ENCODE results near the gene CPSF3. TPM values are rescaled to one million over a fixed set of nuclear protein-coding genes. Genes with fewer than 3 reads are reported as not detected.
A peak's percentile ranks its signal among the peaks of the same experiment; 100 is the strongest.

The CPSF3 gene
- polyA plus RNA-seq, 2 of the 4 experiments (the other 2 are of a cell fraction), result 63.4 to 77.2 TPM

- TF ChIP-seq EHMT2 (IDR thresholded peaks at IDR 0.05; ENCODE audit: low read depth) (no peak), CBX8 (IDR thresholded peaks at IDR 0.05) (no peak), MYC (IDR thresholded peaks at IDR 0.05; ENCODE audit: borderline replicate concordance, low read length) (no peak), HES2 (IDR thresholded peaks at IDR 0.05) (no peak), CEBPB (IDR thresholded peaks at IDR 0.05) (no peak), CBX2 (IDR thresholded peaks at IDR 0.05; ENCODE audit: borderline replicate concordance, low read depth) (no peak), E2F6 (IDR thresholded peaks at IDR 0.05; ENCODE audit: borderline replicate concordance, low read depth) (peak; percentile 76; the same call in 1 of the 2 replicates), POLR2A (IDR thresholded peaks at IDR 0.05; ENCODE audit: low read length) (peak; percentile 83), EP300 (IDR thresholded peaks at IDR 0.05) (no peak), SMC3 (IDR thresholded peaks at IDR 0.05) (peak; percentile 25; the same call in 1 of the 3 replicates), HOXA7 (CRISPR knock-in tag; IDR thresholded peaks at IDR 0.05) (no peak), ZNF302 (CRISPR knock-in tag; IDR thresholded peaks at IDR 0.05) (no peak), NFE2L2 (conservative IDR thresholded peaks at IDR 0.05; ENCODE audit: low read length) (no peak), MAFK (IDR thresholded peaks at IDR 0.05; ENCODE audit: partially characterized antibody) (no peak), HOXB5 (CRISPR knock-in tag; IDR thresholded peaks at IDR 0.05) (no peak), ESRRA (IDR thresholded peaks at IDR 0.05; ENCODE audit: borderline replicate concordance, low read length) (no peak), ELK1 (IDR thresholded peaks at IDR 0.05; ENCODE audit: low read depth, low read length) (no peak), CHD4 (IDR thresholded peaks at IDR 0.05; ENCODE audit: borderline replicate concordance) (no peak), RNF2 (IDR thresholded peaks at IDR 0.05; ENCODE audit: borderline replicate concordance, low read depth) (no peak), ZSCAN20 (CRISPR knock-in tag; IDR thresholded peaks at IDR 0.05) (no peak), JUNB (IDR thresholded peaks at IDR 0.05) (no peak), HEYL (CRISPR knock-in tag; IDR thresholded peaks at IDR 0.05) (no peak)
- TF ChIP-seq, protein P1, sequence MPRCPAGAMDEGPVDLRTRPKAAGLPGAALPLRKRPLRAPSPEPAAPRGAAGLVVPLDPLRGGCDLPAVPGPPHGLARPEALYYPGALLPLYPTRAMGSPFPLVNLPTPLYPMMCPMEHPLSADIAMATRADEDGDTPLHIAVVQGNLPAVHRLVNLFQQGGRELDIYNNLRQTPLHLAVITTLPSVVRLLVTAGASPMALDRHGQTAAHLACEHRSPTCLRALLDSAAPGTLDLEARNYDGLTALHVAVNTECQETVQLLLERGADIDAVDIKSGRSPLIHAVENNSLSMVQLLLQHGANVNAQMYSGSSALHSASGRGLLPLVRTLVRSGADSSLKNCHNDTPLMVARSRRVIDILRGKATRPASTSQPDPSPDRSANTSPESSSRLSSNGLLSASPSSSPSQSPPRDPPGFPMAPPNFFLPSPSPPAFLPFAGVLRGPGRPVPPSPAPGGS (IDR thresholded peaks at IDR 0.05), result peak; percentile 95
- TF ChIP-seq, protein P2, sequence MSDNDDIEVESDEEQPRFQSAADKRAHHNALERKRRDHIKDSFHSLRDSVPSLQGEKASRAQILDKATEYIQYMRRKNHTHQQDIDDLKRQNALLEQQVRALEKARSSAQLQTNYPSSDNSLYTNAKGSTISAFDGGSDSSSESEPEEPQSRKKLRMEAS (IDR thresholded peaks at IDR 0.05), result peak; percentile 84
- TF ChIP-seq, protein P3, sequence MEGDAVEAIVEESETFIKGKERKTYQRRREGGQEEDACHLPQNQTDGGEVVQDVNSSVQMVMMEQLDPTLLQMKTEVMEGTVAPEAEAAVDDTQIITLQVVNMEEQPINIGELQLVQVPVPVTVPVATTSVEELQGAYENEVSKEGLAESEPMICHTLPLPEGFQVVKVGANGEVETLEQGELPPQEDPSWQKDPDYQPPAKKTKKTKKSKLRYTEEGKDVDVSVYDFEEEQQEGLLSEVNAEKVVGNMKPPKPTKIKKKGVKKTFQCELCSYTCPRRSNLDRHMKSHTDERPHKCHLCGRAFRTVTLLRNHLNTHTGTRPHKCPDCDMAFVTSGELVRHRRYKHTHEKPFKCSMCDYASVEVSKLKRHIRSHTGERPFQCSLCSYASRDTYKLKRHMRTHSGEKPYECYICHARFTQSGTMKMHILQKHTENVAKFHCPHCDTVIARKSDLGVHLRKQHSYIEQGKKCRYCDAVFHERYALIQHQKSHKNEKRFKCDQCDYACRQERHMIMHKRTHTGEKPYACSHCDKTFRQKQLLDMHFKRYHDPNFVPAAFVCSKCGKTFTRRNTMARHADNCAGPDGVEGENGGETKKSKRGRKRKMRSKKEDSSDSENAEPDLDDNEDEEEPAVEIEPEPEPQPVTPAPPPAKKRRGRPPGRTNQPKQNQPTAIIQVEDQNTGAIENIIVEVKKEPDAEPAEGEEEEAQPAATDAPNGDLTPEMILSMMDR (IDR thresholded peaks at IDR 0.05), result no peak
- TF ChIP-seq, protein P4, sequence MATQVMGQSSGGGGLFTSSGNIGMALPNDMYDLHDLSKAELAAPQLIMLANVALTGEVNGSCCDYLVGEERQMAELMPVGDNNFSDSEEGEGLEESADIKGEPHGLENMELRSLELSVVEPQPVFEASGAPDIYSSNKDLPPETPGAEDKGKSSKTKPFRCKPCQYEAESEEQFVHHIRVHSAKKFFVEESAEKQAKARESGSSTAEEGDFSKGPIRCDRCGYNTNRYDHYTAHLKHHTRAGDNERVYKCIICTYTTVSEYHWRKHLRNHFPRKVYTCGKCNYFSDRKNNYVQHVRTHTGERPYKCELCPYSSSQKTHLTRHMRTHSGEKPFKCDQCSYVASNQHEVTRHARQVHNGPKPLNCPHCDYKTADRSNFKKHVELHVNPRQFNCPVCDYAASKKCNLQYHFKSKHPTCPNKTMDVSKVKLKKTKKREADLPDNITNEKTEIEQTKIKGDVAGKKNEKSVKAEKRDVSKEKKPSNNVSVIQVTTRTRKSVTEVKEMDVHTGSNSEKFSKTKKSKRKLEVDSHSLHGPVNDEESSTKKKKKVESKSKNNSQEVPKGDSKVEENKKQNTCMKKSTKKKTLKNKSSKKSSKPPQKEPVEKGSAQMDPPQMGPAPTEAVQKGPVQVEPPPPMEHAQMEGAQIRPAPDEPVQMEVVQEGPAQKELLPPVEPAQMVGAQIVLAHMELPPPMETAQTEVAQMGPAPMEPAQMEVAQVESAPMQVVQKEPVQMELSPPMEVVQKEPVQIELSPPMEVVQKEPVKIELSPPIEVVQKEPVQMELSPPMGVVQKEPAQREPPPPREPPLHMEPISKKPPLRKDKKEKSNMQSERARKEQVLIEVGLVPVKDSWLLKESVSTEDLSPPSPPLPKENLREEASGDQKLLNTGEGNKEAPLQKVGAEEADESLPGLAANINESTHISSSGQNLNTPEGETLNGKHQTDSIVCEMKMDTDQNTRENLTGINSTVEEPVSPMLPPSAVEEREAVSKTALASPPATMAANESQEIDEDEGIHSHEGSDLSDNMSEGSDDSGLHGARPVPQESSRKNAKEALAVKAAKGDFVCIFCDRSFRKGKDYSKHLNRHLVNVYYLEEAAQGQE (IDR thresholded peaks at IDR 0.05), result no peak
Observed at GRCh38 chr2:9474361-9475057, 51.1 kb downstream of the CPSF3 start, which contains the start of gene IAH1 (continued).

All from A549 (cell line).